Upper lobe of left lung (tissue), 4 donors: Measurements from ENCODE around the gene SEL1L2.

Source experiments
- CTCF ChIP-seq, 6 experiments: fragments of 450-650 bp in 4 of 6; fragments of 200-600 bp in 2 of 6; sonication (generic) in 2 of 6; IDR thresholded peaks; one replicate each; pipeline ENCODE4 v1.5.1; 2016 to 2019; ENCODE audit warnings: antibody characterized with exemption in 6 of 6
- EP300 ChIP-seq, 4 donors: sonication (generic); formaldehyde crosslinking; IDR thresholded peaks; one replicate each; pipeline ENCODE4 v1.5.1; 2017; ENCODE audit warnings: antibody characterized with exemption in 4 of 4, control low read depth in 2 of 4
- POLR2A ChIP-seq, 4 donors: fragments of 450-650 bp; IDR thresholded peaks; one replicate each; pipeline ENCODE4 v1.5.1; 2016 to 2017; ENCODE audit warnings: antibody characterized with exemption in 4 of 4, mild to moderate bottlenecking in 2 of 4
- POLR2AphosphoS5 ChIP-seq, 2 donors: sonication (generic); formaldehyde crosslinking; IDR thresholded peaks; one replicate each; pipeline ENCODE4 v1.5.1; 2017; ENCODE audit warnings: antibody characterized with exemption in 2 of 2

DNA sequence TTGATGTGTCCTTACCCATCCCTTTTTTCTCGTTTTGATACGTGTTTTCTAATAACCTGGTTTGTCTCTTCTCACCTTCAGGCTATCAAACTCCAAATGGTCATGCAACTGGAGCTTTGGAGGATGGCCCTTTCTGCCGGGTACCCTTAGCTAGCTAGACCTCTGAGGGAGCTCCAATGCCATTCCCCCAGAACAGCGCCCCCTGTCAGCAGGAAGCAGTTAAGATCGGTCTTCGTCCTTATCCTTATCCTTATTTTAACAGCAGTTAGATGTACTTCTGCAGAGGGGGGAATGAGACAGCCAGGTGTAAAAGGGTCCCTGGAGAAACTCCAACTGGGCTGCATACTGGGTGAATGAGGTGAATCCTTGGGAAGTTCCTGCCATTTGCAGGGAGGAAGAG, 37.2 kb downstream of the SEL1L2 start:
- no peak for TF ChIP-seq POLR2A (IDR thresholded peaks at IDR 0.05)
- TF ChIP-seq CTCF (IDR thresholded peaks at IDR 0.05), result no peak
- no peak for TF ChIP-seq POLR2AphosphoS5 (IDR thresholded peaks at IDR 0.05)
- TF ChIP-seq EP300 (IDR thresholded peaks at IDR 0.05), result no peak
